Measurements from ENCODE around the gene LMAN1L. TPM values are rescaled to one million over a fixed set of nuclear protein-coding genes. Genes with fewer than 3 reads are reported as not detected.

LMAN1L gene
- 0.04 TPM for polyA plus RNA-seq (2013)

DNA sequence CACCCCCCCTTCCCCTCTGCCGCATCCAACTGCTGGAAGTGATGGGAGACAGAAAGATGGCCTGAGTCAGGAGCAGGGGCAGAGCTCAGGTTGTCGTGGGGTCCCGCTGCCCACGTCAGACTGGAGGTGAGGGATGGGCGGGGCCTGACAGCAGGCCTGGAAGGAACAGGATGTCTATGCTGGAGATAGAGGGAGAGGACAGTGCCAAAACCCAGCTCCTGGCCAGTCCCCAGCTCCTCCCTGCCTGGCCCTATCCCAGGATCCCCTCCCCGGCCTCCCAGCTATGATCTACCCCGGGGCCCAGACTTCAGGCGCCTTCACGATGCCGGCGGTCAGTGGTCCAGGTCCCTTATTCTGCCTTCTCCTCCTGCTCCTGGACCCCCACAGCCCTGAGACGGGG lies at the start of gene LMAN1L:
Gene LMAN1L (plus strand): TSS at position 303 of the 400 bp plus-strand sequence. CDS start 20 bp downstream, at position 323.
- Histone ChIP-seq H3K4me3 (ENCODE audit: control insufficient read depth in 1 of 7, extremely low read depth in 1 of 7, insufficient read depth in 4 of 7, low read depth in 2 of 7, low read length in 6 of 7) (no peak within 1 kb of the TSS), H3K4me1 (ENCODE audit: control extremely low read depth in 1 of 4, control insufficient read depth in 4 of 4, insufficient read depth in 4 of 4, low read length in 3 of 4) (no peaks in the 10 kb centered on the region), H3K27me3 (replicated peaks in 2 of 5; ENCODE audit: control insufficient read depth in 4 of 5, insufficient read depth in 5 of 5, low read length in 4 of 5) (no peaks in the 10 kb centered on the region), H3K36me3 (ENCODE audit: control insufficient read depth in 4 of 4, insufficient read depth in 4 of 4, low read length in 3 of 4) (no peaks in the 10 kb centered on the region), H3K27ac (ENCODE audit: insufficient read depth in 1 of 2, low read depth in 1 of 2, low read length in 2 of 2, poor library complexity in 1 of 2, severe bottlenecking in 2 of 2) (no peak within 1 kb of the TSS), H3K9me3 (ENCODE audit: control extremely low read depth in 1 of 5, control insufficient read depth in 4 of 5, insufficient read depth in 2 of 5, low read depth in 1 of 5, low read length in 4 of 5) (no peaks in the 10 kb centered on the region)
- ChIA-PET CTCF (no interaction called here), POLR2A (interaction anchor here (0.6 kb wide), 1 partner anchor 114 kb away, joined by 3 read pairs; no protein-coding TSS in a partner anchor)
- no peak for DNase-seq
- 89% methylated on average over 11 of the region's 12 CpGs for WGBS (ENCODE audit: insufficient coverage)

DNA sequence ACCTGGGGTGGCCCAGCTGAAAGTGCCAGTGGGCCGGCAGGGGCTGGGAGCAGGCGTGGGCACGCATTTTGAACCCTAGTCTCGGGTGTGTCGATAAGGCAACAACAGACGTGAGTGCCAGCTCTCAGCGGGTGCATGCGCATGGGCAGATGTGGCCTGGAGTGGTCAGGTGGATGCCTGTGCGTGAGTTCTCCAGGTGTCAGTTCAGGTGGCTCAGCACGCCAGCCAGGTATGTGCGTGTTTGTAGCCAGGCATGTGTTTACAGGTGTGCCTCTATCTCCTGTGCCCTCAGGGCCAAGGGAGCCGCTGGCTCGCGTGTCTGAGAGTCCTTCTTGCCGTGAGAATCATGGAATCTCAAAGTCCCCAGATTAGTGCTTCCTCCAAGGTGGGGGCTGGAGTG lies 49.2 kb upstream of the LMAN1L start:
- Histone ChIP-seq H3K27ac (ENCODE audit: insufficient read depth in 1 of 2, low read depth in 1 of 2, low read length in 2 of 2, poor library complexity in 1 of 2, severe bottlenecking in 2 of 2) (peak overlapping the region; percentile 50 to 81), H3K27me3 (replicated peaks in 2 of 5; ENCODE audit: control insufficient read depth in 4 of 5, insufficient read depth in 5 of 5, low read length in 4 of 5) (no peaks in the 10 kb centered on the region), H3K4me1 (ENCODE audit: control extremely low read depth in 1 of 4, control insufficient read depth in 4 of 4, insufficient read depth in 4 of 4, low read length in 3 of 4) (peaks cover 0 to 34% (median 19%) of the 10 kb centered on the region in 4 experiments), H3K9me3 (ENCODE audit: control extremely low read depth in 1 of 5, control insufficient read depth in 4 of 5, insufficient read depth in 2 of 5, low read depth in 1 of 5, low read length in 4 of 5) (no peaks in the 10 kb centered on the region), H3K4me3 (ENCODE audit: control insufficient read depth in 1 of 7, extremely low read depth in 1 of 7, insufficient read depth in 4 of 7, low read depth in 2 of 7, low read length in 6 of 7) (no peak overlapping the region), H3K36me3 (ENCODE audit: control insufficient read depth in 4 of 4, insufficient read depth in 4 of 4, low read length in 3 of 4) (no peaks in the 10 kb centered on the region)
- WGBS (ENCODE audit: insufficient coverage) = 94% methylated on average over 14 of the region's 15 CpGs
- ChIA-PET POLR2A (no interaction called here), CTCF (interaction anchor here (0.7 to 31.5 kb wide), 6 partner anchors 7 to 131 kb away, joined by 3 to 735 read pairs (median 6); no protein-coding TSS in a partner anchor)
- DNase-seq = no peak

DNA sequence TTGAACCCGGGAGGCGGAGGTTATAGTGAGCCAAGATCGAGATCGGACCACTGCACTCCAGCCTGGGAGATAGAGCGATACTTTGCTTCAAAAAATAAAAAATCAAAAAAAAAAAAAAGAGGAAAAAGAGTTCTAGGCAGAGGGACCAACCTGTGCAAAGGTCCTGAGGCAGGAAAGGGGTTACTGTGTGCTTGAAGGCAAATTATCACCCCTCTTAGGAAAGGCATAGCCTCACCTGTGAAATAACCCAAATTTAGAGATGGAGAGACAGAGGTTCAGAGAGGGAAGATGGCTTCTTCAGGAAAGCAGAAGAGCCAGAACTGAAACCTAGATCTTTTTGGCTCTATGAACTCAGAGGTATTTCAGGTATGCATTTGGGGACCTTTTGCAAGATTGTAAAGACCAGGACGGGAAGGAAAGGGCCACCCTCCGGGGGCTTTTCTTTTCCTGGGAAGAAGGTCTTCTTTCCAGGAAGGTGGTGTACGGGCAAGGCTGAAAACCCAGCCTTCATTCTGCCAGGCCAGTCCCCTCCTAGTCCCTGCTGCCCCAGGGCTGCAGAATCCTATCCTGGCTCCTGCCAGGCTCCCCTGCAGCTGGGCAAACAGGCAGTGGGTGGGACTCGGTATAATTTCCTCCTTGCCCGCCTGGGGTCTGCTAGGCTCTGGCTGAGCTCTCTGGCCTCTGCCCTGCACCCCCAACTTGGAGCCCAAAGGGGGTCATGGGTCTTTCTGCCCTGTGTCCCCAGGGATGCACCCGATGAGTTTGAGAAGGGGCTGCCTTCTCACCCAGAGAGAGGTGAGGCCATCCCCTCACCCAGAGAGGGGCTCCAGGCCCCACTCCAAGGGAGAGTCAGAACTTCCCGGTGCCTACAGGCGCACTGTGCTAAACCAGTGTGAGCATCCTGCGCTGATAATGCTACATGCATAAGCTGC lies 45.2 kb upstream of the LMAN1L start:
- CTCF ChIA-PET = interaction anchor here (1.0 to 31.5 kb wide), 16 partner anchors 7 to 393 kb away, joined by 3 to 1027 read pairs (median 6); partner anchors contain the start of genes CSK and CYP1A2

DNA sequence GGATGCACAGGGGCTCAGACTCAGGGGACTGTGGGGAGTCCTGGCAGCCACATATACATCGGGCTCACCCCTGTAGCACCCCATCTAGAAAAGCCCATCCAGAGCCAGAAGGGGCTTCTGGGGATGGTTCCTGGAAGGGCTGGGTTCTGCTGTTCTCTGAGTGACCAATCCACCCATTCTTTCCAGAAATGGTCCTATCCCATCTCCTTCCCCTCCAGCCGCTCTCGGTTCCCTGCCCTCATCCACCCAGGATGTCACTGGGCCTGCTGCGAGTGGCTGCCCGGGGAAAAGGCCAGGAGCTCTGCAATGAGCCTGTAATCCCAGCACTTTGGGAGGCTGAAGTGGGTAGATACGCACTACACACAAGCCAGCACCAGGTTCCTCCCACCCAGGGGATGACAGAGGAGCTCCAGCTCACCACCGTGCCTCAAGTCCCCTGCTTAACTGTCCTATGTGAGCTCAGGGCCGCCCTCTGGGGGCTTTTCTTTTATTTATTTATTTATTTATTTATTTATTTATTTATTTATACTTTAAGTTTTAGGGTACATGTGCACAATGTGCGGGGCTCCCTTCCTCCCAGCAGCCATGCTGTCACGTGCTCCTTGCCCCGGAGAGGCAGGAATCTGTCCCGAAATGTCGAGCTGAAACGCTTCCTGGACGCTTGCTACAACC lies 44.4 kb upstream of the LMAN1L start:
- peaks cover 0 to 4% (median 0%) of the 10 kb centered on the region in 5 experiments for H3K27me3 ChIP-seq (replicated peaks in 2 of 5; ENCODE audit: control insufficient read depth in 4 of 5, insufficient read depth in 5 of 5, low read length in 4 of 5)
- H3K9me3 ChIP-seq (ENCODE audit: control extremely low read depth in 1 of 5, control insufficient read depth in 4 of 5, insufficient read depth in 2 of 5, low read depth in 1 of 5, low read length in 4 of 5) = no peaks in the 10 kb centered on the region
- no peak overlapping the region for H3K27ac ChIP-seq (ENCODE audit: insufficient read depth in 1 of 2, low read depth in 1 of 2, low read length in 2 of 2, poor library complexity in 1 of 2, severe bottlenecking in 2 of 2)
- CTCF ChIA-PET = interaction anchor here (0.7 to 31.5 kb wide), 23 partner anchors 8 to 397 kb away, joined by 3 to 1027 read pairs (median 5); partner anchors contain the start of genes CSK and CYP1A2
- peaks cover 0 to 32% (median 14%) of the 10 kb centered on the region in 4 experiments for H3K4me1 ChIP-seq (ENCODE audit: control extremely low read depth in 1 of 4, control insufficient read depth in 4 of 4, insufficient read depth in 4 of 4, low read length in 3 of 4)
- DNase-seq = peak in 2 of 3 donors; percentile 46 to 48
- 49% methylated on average over 12 of the region's 15 CpGs for WGBS (ENCODE audit: insufficient coverage)
- peak overlapping the region in 2 of 7 experiments; percentile 26 to 48 for H3K4me3 ChIP-seq (ENCODE audit: control insufficient read depth in 1 of 7, extremely low read depth in 1 of 7, insufficient read depth in 4 of 7, low read depth in 2 of 7, low read length in 6 of 7)
- H3K36me3 ChIP-seq (ENCODE audit: control insufficient read depth in 4 of 4, insufficient read depth in 4 of 4, low read length in 3 of 4) = no peaks in the 10 kb centered on the region
- POLR2A ChIA-PET = interaction anchor here (0.8 to 2.3 kb wide), 2 partner anchors 133 to 135 kb away, joined by 3 to 8 read pairs; no protein-coding TSS in a partner anchor

More for the DNA sequence above, 45.2 kb upstream of the LMAN1L start:
- peaks cover 0 to 4% (median 0%) of the 10 kb centered on the region in 5 experiments for H3K27me3 ChIP-seq (replicated peaks in 2 of 5; ENCODE audit: control insufficient read depth in 4 of 5, insufficient read depth in 5 of 5, low read length in 4 of 5)
- H3K9me3 ChIP-seq (ENCODE audit: control extremely low read depth in 1 of 5, control insufficient read depth in 4 of 5, insufficient read depth in 2 of 5, low read depth in 1 of 5, low read length in 4 of 5) = no peaks in the 10 kb centered on the region
- H3K36me3 ChIP-seq (ENCODE audit: control insufficient read depth in 4 of 4, insufficient read depth in 4 of 4, low read length in 3 of 4) = no peaks in the 10 kb centered on the region
- 94% methylated on average over 9 of the region's 14 CpGs for WGBS (ENCODE audit: insufficient coverage)
- peaks cover 0 to 36% (median 21%) of the 10 kb centered on the region in 4 experiments for H3K4me1 ChIP-seq (ENCODE audit: control extremely low read depth in 1 of 4, control insufficient read depth in 4 of 4, insufficient read depth in 4 of 4, low read length in 3 of 4)
- H3K27ac ChIP-seq (ENCODE audit: insufficient read depth in 1 of 2, low read depth in 1 of 2, low read length in 2 of 2, poor library complexity in 1 of 2, severe bottlenecking in 2 of 2) = no peak overlapping the region
- no peak for DNase-seq
- POLR2A ChIA-PET = interaction anchor here (2.3 kb wide), 1 partner anchor 132 kb away, joined by 8 read pairs; no protein-coding TSS in a partner anchor
- no peak overlapping the region for H3K4me3 ChIP-seq (ENCODE audit: control insufficient read depth in 1 of 7, extremely low read depth in 1 of 7, insufficient read depth in 4 of 7, low read depth in 2 of 7, low read length in 6 of 7)

DNA sequence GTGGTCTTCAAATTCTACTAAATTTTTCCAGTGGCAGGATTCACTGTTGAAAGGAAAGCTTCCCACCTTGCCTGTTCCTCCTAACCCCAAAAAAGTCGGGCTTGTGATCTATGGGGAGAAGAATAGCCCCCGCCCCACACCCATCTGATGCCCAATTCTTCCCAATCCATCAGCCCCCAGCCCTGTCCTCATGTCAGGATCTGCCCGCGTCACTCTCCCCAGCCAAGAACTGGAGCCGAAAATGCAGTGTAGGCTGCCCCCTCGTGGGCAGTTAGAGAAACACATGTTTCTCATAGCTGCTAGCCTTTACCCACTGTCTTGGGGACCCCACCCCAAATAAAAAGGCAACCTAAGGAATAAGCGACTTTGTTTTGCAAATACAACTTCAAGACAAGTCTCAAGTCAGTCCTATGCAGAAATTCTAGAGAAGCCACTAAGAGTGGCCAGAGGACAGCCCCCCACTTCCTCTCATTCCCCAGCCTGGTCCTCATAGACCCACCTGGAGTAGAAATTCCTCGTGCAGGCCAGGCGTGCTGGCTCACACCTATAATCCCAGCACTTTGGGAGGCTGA lies 43.8 kb upstream of the LMAN1L start:
- DNase-seq = peak in 2 of 3 donors; percentile 68 to 69
- Histone ChIP-seq H3K4me3 (ENCODE audit: control insufficient read depth in 1 of 7, extremely low read depth in 1 of 7, insufficient read depth in 4 of 7, low read depth in 2 of 7, low read length in 6 of 7) (peak overlapping the region in 2 of 7 experiments; percentile 26 to 48), H3K36me3 (ENCODE audit: control insufficient read depth in 4 of 4, insufficient read depth in 4 of 4, low read length in 3 of 4) (no peaks in the 10 kb centered on the region), H3K27me3 (replicated peaks in 2 of 5; ENCODE audit: control insufficient read depth in 4 of 5, insufficient read depth in 5 of 5, low read length in 4 of 5) (peaks cover 0 to 4% (median 0%) of the 10 kb centered on the region in 5 experiments), H3K9me3 (ENCODE audit: control extremely low read depth in 1 of 5, control insufficient read depth in 4 of 5, insufficient read depth in 2 of 5, low read depth in 1 of 5, low read length in 4 of 5) (no peaks in the 10 kb centered on the region), H3K4me1 (ENCODE audit: control extremely low read depth in 1 of 4, control insufficient read depth in 4 of 4, insufficient read depth in 4 of 4, low read length in 3 of 4) (peaks cover 0 to 34% (median 16%) of the 10 kb centered on the region in 4 experiments), H3K27ac (ENCODE audit: insufficient read depth in 1 of 2, low read depth in 1 of 2, low read length in 2 of 2, poor library complexity in 1 of 2, severe bottlenecking in 2 of 2) (no peak overlapping the region)
- WGBS (ENCODE audit: insufficient coverage) = 10% methylated on average over 8 of the region's 9 CpGs
- ChIA-PET POLR2A (interaction anchor here (0.8 to 2.3 kb wide), 2 partner anchors 133 to 136 kb away, joined by 3 to 8 read pairs; no protein-coding TSS in a partner anchor), CTCF (interaction anchor here (0.7 to 31.5 kb wide), 32 partner anchors 8 to 398 kb away, joined by 3 to 1027 read pairs (median 4); partner anchors contain the start of genes CSK, CYP1A1 and CYP1A2)

DNA sequence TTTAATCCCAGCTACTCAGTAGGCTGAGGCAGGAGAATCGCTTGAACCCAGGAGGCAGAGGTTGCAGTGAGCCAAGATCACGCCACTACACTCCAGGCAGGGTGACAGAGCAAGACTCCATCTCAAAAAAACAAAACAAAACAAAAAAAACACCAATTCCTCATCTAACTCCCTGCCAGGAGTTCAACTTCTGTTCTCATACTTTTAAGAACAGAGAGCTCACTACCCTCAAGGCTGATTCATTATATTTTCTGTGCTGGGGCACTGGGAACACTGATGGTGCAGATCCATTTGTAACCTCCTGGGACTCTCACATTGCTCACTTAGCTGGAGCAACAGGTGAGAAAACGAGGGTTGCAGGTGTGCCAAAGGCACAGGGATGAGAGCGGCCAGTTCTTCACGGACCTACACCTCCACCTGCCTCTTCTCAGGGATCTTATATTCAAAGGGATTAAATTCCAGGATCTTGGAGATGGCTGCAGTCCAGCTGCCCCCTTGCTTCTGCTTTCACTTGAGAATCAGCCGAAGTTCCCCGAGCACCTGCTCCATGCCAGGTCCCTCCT lies 43.1 kb upstream of the LMAN1L start:
- Histone ChIP-seq H3K4me3 (ENCODE audit: control insufficient read depth in 1 of 7, extremely low read depth in 1 of 7, insufficient read depth in 4 of 7, low read depth in 2 of 7, low read length in 6 of 7) (no peak overlapping the region), H3K9me3 (ENCODE audit: control extremely low read depth in 1 of 5, control insufficient read depth in 4 of 5, insufficient read depth in 2 of 5, low read depth in 1 of 5, low read length in 4 of 5) (no peaks in the 10 kb centered on the region), H3K36me3 (ENCODE audit: control insufficient read depth in 4 of 4, insufficient read depth in 4 of 4, low read length in 3 of 4) (no peaks in the 10 kb centered on the region), H3K27me3 (replicated peaks in 2 of 5; ENCODE audit: control insufficient read depth in 4 of 5, insufficient read depth in 5 of 5, low read length in 4 of 5) (peaks cover 0 to 4% (median 0%) of the 10 kb centered on the region in 5 experiments), H3K4me1 (ENCODE audit: control extremely low read depth in 1 of 4, control insufficient read depth in 4 of 4, insufficient read depth in 4 of 4, low read length in 3 of 4) (peaks cover 2 to 40% (median 20%) of the 10 kb centered on the region in 4 experiments), H3K27ac (ENCODE audit: insufficient read depth in 1 of 2, low read depth in 1 of 2, low read length in 2 of 2, poor library complexity in 1 of 2, severe bottlenecking in 2 of 2) (no peak overlapping the region)
- POLR2A ChIA-PET = interaction anchor here (0.7 to 2.3 kb wide), 4 partner anchors 30 to 137 kb away, joined by 4 to 8 read pairs (median 7); partner anchors contain the start of gene FAM219B
- CTCF ChIA-PET = interaction anchor here (0.6 to 31.5 kb wide), 32 partner anchors 9 to 399 kb away, joined by 3 to 1027 read pairs (median 4); partner anchors contain the start of genes CSK and CYP1A1
- WGBS (ENCODE audit: insufficient coverage) = 95% methylated on average over 5 of the region's 7 CpGs
- DNase-seq = no peak
